ENCODE results near the gene FARP1.
A peak's percentile ranks its signal among the peaks of the same experiment; 100 is the strongest.

FARP1 gene

GRCh38 chr13:98213354-98213753 lies 70.5 kb downstream of the FARP1 start (continued):
- no peak for TF ChIP-seq ZNF19 (tag by site-specific recombination; IDR thresholded peaks at IDR 0.05; ENCODE audit: low read depth)
- no peak for TF ChIP-seq HOXD13 (CRISPR knock-in tag; IDR thresholded peaks at IDR 0.05; ENCODE audit: borderline replicate concordance)
- TF ChIP-seq ZNF112 (tag by site-specific recombination; IDR thresholded peaks at IDR 0.05), result no peak
- TF ChIP-seq ZBTB26 (tag by site-specific recombination; optimal IDR thresholded peaks at IDR 0.05), result no peak

- peaks cover 9% of the 10 kb centered on the region for H3K4me1 ChIP-seq (ENCODE audit: control insufficient read depth, insufficient read depth, low read length)
- no peak overlapping the region for H3K27ac ChIP-seq (ENCODE audit: extremely low read depth, low read depth, low read length)
- CTCF ChIA-PET, result no interaction called here
- no peaks in the 10 kb centered on the region for H3K9me3 ChIP-seq (ENCODE audit: control insufficient read depth, insufficient read depth, low read depth, low read length)
- POLR2A ChIA-PET, result no interaction called here
- H3K36me3 ChIP-seq (ENCODE audit: control insufficient read depth in 2 of 2, insufficient read depth in 1 of 2, low read length in 2 of 2), result peaks cover 0 to 3% of the 10 kb centered on the region in 2 experiments; a peak in 1 of 3 replicates
- TF ChIP-seq KLF17 (tag by site-specific recombination; IDR thresholded peaks at IDR 0.05), result no peak
- no peak for TF ChIP-seq ZNF560 (tag by site-specific recombination; IDR thresholded peaks at IDR 0.05; ENCODE audit: borderline replicate concordance)
- TF ChIP-seq ZNF248 (tag by site-specific recombination; IDR thresholded peaks at IDR 0.05), result no peak
- no peak for TF ChIP-seq ZNF423 (tag by site-specific recombination; IDR thresholded peaks at IDR 0.05)
- TF ChIP-seq ZNF394 (tag by site-specific recombination; IDR thresholded peaks at IDR 0.05; ENCODE audit: borderline replicate concordance), result no peak
- no peak for TF ChIP-seq GLI4 (tag by site-specific recombination; IDR thresholded peaks at IDR 0.05)
- 0 out of 2 replicates have a peak, but pooled peaks have one; percentile 16 for TF ChIP-seq ZFHX2 (tag by site-specific recombination; conservative IDR thresholded peaks at IDR 0.05)
- TF ChIP-seq EGR2 (tag by site-specific recombination; IDR thresholded peaks at IDR 0.05; ENCODE audit: low read depth), result 0 out of 2 replicates have a peak, but pooled peaks have one; percentile 20
- no peak for TF ChIP-seq ZFP41 (tag by site-specific recombination; IDR thresholded peaks at IDR 0.05; ENCODE audit: borderline replicate concordance)
- no peak for TF ChIP-seq ZNF2 (tag by site-specific recombination; IDR thresholded peaks at IDR 0.05)
- TF ChIP-seq ZNF26 (tag by site-specific recombination; IDR thresholded peaks at IDR 0.05), result no peak
- no peak overlapping the region for H3K4me3 ChIP-seq (ENCODE audit: low read depth, low read length)
These were observed 71.2 kb downstream of the FARP1 start for GRCh38 chr13:98214008-98214643.

- CTCF ChIA-PET, result interaction anchor here (0.6 kb wide), 1 partner anchor 61 kb away, joined by 7 read pairs; no protein-coding TSS in a partner anchor
- H3K9me3 ChIP-seq (ENCODE audit: control insufficient read depth, insufficient read depth, low read depth, low read length), result no peaks in the 10 kb centered on the region
- H3K4me1 ChIP-seq (ENCODE audit: control insufficient read depth, insufficient read depth, low read length), result peaks cover 9% of the 10 kb centered on the region
- POLR2A ChIA-PET, result no interaction called here
- no peak overlapping the region for H3K27ac ChIP-seq (ENCODE audit: extremely low read depth, low read depth, low read length)
- no peak overlapping the region for H3K4me3 ChIP-seq (ENCODE audit: low read depth, low read length)
- H3K36me3 ChIP-seq (ENCODE audit: control insufficient read depth in 2 of 2, insufficient read depth in 1 of 2, low read length in 2 of 2), result peaks cover 0 to 3% of the 10 kb centered on the region in 2 experiments; a peak in 1 of 3 replicates
- TF ChIP-seq PBX3 (CRISPR knock-in tag; IDR thresholded peaks at IDR 0.05) (no peak), ZNF214 (tag by site-specific recombination; IDR thresholded peaks at IDR 0.05; ENCODE audit: borderline replicate concordance) (no peak), BCL11B (tag by site-specific recombination; IDR thresholded peaks at IDR 0.05; ENCODE audit: low read depth) (no peak), ZNF645 (tag by site-specific recombination; IDR thresholded peaks at IDR 0.05) (no peak), ZNF362 (tag by site-specific recombination; IDR thresholded peaks at IDR 0.05) (no peak), ZSCAN23 (tag by site-specific recombination; IDR thresholded peaks at IDR 0.05) (no peak), YY1 (tag by site-specific recombination; IDR thresholded peaks at IDR 0.05) (no peak), ZNF747 (tag by site-specific recombination; IDR thresholded peaks at IDR 0.05) (no peak), ZNF155 (tag by site-specific recombination; IDR thresholded peaks at IDR 0.05) (no peak), ZNF174 (tag by site-specific recombination; IDR thresholded peaks at IDR 0.05) (no peak)
These were observed 71.8 kb downstream of the FARP1 start for GRCh38 chr13:98214707-98215106.
